Fibroblast of peridontal ligament (primary cell): Measurements from ENCODE around the gene DNAJC5G.
A peak's percentile ranks its signal among the peaks of the same experiment; 100 is the strongest.
"Not testable (repeated sequence)": the region's sequence is repeated elsewhere in the genome, so short reads cannot be mapped to it uniquely, and the experiment has no call there.

Source experiments
- DNase-seq: peaks from one replicate; pipeline ENCODE4 v3.0.0-alpha.2; 2010; ENCODE audit errors: extremely low read depth

DNAJC5G gene

GRCh38 chr2:27281855-27282559, 6.8 kb downstream of the DNAJC5G start, which contains the start of gene TRIM54:
TRIM54 (plus strand) TSS chr2:27282429; CDS start chr2:27282732, 303 bp downstream.
- DNase-seq = no peak

GRCh38 chr2:27282892-27283291, 7.7 kb downstream of the DNAJC5G start:
- DNase-seq = no peak

GRCh38 chr2:27284996-27285395, 9.8 kb downstream of the DNAJC5G start:
- DNase-seq = no peak

DNA sequence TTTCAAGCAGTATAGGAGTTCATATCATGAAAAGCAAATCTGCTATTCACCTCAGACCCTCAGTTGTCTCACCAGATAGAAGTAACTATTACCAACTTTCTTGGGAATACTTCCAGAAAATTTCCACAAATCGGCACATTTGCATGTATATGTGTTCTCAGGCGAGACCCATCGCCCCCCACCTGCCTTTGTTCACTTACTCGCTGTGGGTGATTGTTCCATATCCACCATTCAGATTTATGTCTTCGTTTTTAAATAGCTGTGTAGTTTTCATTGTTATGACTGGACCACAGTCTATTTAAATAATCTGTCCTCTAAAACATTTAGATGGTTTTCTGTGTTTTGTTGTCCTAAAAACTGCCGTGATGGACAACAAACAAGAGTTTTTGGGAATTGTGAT, 10.2 kb downstream of the DNAJC5G start:
- DNase-seq = no peak

- DNase-seq = no peak
Measured at GRCh38 chr2:27288610-27289009, 13.4 kb downstream of the DNAJC5G start.

GRCh38 chr2:27290549-27290948, 15.3 kb downstream of the DNAJC5G start:
- DNase-seq = no peak

DNA sequence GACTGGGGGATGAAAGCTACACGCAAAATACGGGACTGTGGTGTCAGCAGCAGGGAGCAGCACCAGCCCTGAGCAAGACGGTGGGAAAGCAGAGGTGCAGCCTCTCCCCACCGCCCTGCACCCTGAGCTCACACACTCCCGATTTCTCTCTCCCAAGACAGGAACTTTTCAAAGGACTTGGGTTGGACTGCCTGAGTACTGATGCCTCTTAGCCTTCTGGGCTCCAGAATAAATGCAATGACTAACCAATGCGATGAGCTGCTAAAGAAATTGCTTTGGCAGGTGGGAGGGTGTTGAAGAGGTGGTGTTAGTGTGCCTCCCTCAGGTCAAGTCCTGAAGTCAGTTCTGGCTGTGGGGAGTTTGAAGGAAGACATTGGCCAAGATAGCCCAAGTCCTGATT, 16.6 kb downstream of the DNAJC5G start:
- DNase-seq = no peak

GRCh38 chr2:27294928-27295327, 19.7 kb downstream of the DNAJC5G start:
- no peak for DNase-seq

DNA sequence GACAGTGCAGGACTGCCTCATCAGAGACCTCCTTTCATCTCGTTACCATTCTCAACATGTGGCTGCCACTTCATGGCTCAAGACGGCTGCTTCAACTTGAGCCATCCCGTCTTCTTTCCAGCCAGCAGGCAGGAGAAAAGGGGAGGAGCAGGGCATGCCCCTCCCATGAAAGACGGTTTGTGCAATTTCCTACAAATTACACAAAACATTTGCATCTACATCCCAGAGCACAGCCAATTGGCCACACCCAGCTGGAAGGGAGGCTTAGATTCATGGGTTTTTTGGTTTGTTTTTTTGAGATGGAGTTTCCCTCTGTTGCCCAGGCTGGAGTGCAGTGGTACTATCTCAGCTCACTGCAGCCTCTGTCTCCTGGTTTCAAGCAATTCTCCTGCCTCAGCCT, 21.2 kb downstream of the DNAJC5G start:
- peak; percentile 20 for DNase-seq

- DNase-seq = no peak
Measured at GRCh38 chr2:27297195-27297594, 22.0 kb downstream of the DNAJC5G start.

DNA sequence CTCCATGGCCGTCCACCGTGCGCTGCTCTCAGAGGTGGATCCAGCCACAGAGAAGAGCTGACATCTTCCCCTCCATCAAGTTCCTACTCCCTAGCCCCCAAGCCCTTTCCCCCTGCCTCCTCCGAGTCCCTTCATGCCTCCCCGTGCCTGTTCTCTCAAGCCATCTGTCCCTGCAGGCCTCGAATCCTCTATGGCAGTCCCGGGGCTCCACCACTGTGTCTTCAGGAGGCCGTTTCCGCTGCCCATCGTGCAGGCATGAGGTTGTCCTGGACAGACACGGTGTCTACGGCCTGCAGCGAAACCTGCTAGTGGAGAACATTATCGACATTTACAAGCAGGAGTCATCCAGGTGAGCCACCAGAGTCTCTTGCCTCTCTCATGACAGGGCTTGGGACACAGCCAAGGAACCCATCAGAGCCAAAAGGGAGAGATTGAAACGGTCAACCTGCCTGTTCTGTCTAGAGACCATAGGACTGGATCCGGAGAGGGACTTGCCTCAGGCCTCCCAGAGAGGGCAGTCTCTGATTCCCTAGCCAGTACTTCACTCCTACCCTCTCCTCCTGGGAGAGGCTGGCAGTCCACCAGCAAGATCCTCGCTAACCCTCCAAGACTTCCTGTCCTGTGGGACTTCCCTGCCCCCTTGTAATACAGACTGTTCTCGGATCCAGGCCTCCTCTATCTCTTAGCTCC, 23.3 kb downstream of the DNAJC5G start:
- no peak for DNase-seq

DNA sequence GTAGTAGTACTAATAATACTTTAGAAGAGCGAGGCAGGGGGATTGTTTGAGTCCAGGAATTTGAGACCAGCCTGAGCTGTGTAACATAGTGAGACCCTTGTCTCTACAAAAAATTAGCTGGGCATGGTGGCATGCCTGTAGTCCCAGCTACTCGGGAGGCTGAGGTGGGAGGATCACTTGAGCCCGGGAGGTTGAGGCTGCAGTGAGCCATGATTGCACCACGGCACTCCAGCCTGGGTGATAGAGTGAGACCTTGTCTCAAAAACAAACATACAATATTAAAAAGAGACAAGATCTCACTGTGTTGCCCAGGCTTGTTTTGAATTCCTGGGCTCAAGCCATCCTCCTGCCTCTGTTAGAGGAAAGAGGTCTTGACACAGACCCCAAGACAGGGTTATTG, 25.4 kb downstream of the DNAJC5G start:
- not testable (repeated sequence) for DNase-seq

GRCh38 chr2:27303093-27304025, 28.1 kb downstream of the DNAJC5G start:
- DNase-seq = peak; percentile 79

DNA sequence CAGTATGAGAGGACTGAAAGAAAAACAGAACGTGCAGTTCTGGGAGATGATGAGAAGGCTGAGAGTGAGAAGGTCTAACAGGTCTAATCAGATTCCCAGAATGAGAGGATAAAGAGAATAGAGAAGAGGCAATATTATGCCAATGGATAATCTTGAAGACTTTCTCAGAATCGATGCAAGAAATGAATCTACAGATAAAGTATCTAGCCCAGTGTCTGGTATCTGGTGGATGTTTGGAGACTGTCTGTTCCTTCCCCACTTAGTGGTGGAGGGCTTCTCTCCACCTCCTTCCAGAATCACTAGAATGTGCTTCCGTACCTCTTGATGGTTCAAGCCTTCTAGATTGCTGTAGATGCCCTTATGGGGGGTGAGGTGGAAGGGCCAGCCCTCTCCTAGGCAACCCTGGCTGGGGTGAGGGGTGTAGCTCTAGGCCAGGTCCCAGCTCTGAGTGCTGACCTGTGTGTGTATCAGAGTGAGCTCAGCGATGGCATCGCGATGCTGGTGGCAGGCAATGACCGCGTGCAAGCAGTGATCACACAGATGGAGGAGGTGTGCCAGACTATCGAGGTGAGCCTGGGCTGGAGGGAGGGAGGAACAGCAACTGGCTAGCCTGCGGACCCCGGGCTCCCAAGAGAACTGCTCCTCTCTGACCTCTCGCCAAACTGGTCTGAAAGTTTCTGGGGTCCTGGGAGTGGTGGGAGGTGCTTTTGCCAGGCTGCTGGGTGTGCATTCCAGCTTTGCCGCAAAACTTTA, 29.4 kb downstream of the DNAJC5G start:
- DNase-seq = no peak

- no peak for DNase-seq
Measured at GRCh38 chr2:27305516-27305915, 30.3 kb downstream of the DNAJC5G start.

GRCh38 chr2:27306136-27306535, 30.9 kb downstream of the DNAJC5G start:
- no peak for DNase-seq

- no peak for DNase-seq
Measured at GRCh38 chr2:27306573-27307286, 31.5 kb downstream of the DNAJC5G start.

- no peak for DNase-seq
Measured at GRCh38 chr2:27307287-27307544, 32.0 kb downstream of the DNAJC5G start.

GRCh38 chr2:27307545-27308358, 32.5 kb downstream of the DNAJC5G start:
- DNase-seq = no peak

- peak; percentile 32 for DNase-seq
Measured at GRCh38 chr2:27308359-27308881, 33.2 kb downstream of the DNAJC5G start, which contains the start of gene UCN. UCN (minus strand) TSS chr2:27308445; CDS start chr2:27307895, 550 bp downstream.
